Thyroid gland (tissue), 4 donors: Measurements from ENCODE around the gene SPTBN2.

Experiments used
- CTCF ChIP-seq, 6 experiments: fragments of 200-600 bp in 3 of 6; fragments of 450-650 bp in 3 of 6; sonication (generic) in 3 of 6; IDR thresholded peaks; one replicate each; pipeline ENCODE4 v1.5.1; 2016 to 2019; ENCODE audit warnings: antibody characterized with exemption in 6 of 6, mild to moderate bottlenecking in 2 of 6, inconsistent platforms in 1 of 6, moderate library complexity in 1 of 6
- POLR2A ChIP-seq, 2 donors: fragments of 450-650 bp; IDR thresholded peaks; one replicate each; pipeline ENCODE4 v1.6.1; 2017; ENCODE audit warnings: antibody characterized with exemption in 2 of 2, mild to moderate bottlenecking in 2 of 2, moderate library complexity in 1 of 2

DNA sequence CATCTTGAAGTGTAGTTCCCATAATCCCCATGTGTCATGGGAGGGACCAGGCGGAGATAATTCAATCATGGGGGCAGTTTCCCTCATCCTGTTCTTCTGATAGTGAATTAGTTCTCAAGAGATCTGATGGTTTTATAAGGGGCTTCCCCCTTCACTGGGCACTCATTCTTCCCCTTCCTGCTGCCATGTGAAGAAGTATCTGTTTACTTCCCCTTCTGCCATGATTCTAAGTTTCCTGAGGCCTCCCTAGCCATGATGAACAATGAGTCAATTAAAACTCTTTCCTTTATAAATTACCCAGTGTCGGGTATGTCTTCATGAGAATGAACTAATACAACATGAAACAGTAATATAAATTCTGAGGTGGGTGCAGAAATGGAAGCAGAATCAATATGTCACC is 12.1 kb upstream of the SPTBN2 start:
- TF ChIP-seq CTCF (IDR thresholded peaks at IDR 0.05) (no peak), POLR2A (IDR thresholded peaks at IDR 0.05) (no peak)
